ENCODE results near the gene LAD1.

GRCh38 chr1:201377611-201378092 is 21.5 kb downstream of the LAD1 start, which contains the start of gene TNNT2:
- TF ChIP-seq CTCF (conservative IDR thresholded peaks at IDR 0.05; ENCODE audit: low read depth, low read length): no peak
- TF ChIP-seq MAZ (IDR thresholded peaks at IDR 0.05; ENCODE audit: borderline replicate concordance, low read depth, low read length): no peak
- TF ChIP-seq MAFK (IDR thresholded peaks at IDR 0.05; ENCODE audit: low read depth, low read length): no peak
- TF ChIP-seq MXI1 (IDR thresholded peaks at IDR 0.05; ENCODE audit: borderline replicate concordance, low read depth, low read length): no peak
- no peak for TF ChIP-seq CEBPB (IDR thresholded peaks at IDR 0.05; ENCODE audit: low read depth, low read length)
- TF ChIP-seq FOS (IDR thresholded peaks at IDR 0.05; ENCODE audit: low read depth, low read length): no peak
- TF ChIP-seq SMC3 (IDR thresholded peaks at IDR 0.05; ENCODE audit: low read depth, low read length): no peak
- no peak for TF ChIP-seq RCOR1 (IDR thresholded peaks at IDR 0.05; ENCODE audit: insufficient replicate concordance, low read length)
- no peak for TF ChIP-seq CHD1 (IDR thresholded peaks at IDR 0.05; ENCODE audit: low read depth, low read length)
- TF ChIP-seq POLR2A (IDR thresholded peaks at IDR 0.05; ENCODE audit: low read depth, low read length): no peak
- no peak for TF ChIP-seq USF2 (IDR thresholded peaks at IDR 0.05; ENCODE audit: low read depth, low read length)
